ENCODE data around the gene ENO1. TPM values are rescaled to one million over a fixed set of nuclear protein-coding genes. Genes with fewer than 3 reads are reported as not detected.

ENO1 gene
- total and polyA plus RNA-seq, 2 experiments from 2014 or later, result 3,076 to 4,945 TPM

GRCh38 chr1:8915446-8915845 is 37.0 kb upstream of the ENO1 start:
- Histone ChIP-seq H3K36me3 (no peaks in the 10 kb centered on the region), H3K4me3 (no peak overlapping the region), H3K4me1 (ENCODE audit: low read depth) (no peaks in the 10 kb centered on the region), H3K9me3 (ENCODE audit: low read depth) (no peaks in the 10 kb centered on the region), H3K27me3 (no peaks in the 10 kb centered on the region), H3K27ac (no peak overlapping the region)
- DNase-seq (ENCODE audit: low read depth in 1 of 2, low spot score in 1 of 2), result no peak
- no peak for TF ChIP-seq CTCF (IDR thresholded peaks at IDR 0.05; ENCODE audit: low read depth, low read length)

DNA sequence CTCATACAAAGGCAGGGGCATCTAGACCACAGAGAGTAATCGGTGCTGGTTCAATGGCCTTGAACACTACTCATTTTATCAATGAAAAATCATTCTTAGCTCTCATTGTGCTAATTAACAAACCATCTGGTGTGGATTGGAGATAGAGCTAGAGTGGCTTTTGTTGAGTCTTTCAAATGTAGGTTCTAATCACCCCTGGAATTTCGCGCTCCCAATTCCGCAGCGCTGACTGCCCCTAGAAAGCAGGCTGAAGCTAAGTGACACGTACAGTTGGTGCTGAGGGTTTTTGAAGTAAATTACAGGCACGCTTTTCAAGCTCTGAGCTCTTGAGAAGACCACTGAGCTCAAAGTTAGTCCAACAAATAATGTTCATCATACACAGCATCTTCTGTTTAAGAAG is 36.0 kb upstream of the ENO1 start:
- DNase-seq (ENCODE audit: low read depth in 1 of 2, low spot score in 1 of 2), result no peak
- no peaks in the 10 kb centered on the region for H3K27me3 ChIP-seq
- no peak for TF ChIP-seq CTCF (IDR thresholded peaks at IDR 0.05; ENCODE audit: low read depth, low read length)
- no peak overlapping the region for H3K4me3 ChIP-seq
- H3K27ac ChIP-seq, result no peak overlapping the region
- no peaks in the 10 kb centered on the region for H3K9me3 ChIP-seq (ENCODE audit: low read depth)
- H3K36me3 ChIP-seq, result no peaks in the 10 kb centered on the region
- H3K4me1 ChIP-seq (ENCODE audit: low read depth), result no peaks in the 10 kb centered on the region

GRCh38 chr1:8913457-8913856 is 35.0 kb upstream of the ENO1 start:
- Histone ChIP-seq H3K27ac (no peak overlapping the region), H3K4me3 (no peak overlapping the region), H3K27me3 (no peaks in the 10 kb centered on the region), H3K9me3 (ENCODE audit: low read depth) (no peaks in the 10 kb centered on the region), H3K36me3 (no peaks in the 10 kb centered on the region), H3K4me1 (ENCODE audit: low read depth) (no peaks in the 10 kb centered on the region)
- TF ChIP-seq CTCF (IDR thresholded peaks at IDR 0.05; ENCODE audit: low read depth, low read length), result no peak
- no peak for DNase-seq (ENCODE audit: low read depth in 1 of 2, low spot score in 1 of 2)

DNA sequence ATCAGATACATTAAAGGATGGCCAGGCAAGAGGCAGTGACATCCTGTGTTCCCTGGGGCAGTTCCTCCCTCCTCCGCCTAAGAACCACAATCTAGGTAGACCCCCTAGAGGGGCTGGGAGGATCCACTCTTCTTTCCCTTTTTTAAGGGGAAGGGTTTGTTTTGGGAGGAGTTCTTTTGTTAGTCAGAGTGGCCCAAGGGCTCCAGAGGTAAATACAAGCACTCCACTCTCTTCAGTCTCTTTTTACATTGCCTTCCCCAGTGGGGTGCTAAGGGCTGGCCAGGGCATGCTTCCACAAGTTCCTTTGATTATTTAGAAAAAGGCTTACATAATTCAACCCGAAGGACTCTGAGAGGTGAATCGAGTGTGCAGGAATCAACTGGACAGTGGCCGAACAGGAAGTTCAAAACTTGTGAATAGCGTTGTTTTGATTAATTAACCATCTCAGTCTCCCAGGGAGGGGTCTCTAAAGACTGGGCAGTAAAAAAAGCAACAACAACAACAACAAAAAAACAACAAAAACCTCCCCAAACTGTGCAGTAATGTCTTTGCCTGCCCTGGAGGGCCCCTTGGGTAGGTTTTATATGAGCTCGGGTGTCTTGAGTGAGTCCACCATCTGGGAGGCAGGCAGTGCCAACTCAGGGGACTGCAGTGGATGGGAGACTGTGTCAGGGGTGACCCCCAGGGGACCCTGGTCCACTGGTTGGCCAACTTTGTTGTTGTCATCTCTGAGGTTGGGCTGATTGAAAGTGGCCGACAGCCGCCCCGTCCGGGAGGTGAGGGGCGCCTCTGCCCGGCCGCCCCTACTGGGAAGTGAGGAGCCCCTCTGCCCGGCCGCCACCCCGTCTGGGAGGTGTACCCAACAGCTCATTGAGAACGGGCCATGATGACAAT is 33.2 kb upstream of the ENO1 start:
- Histone ChIP-seq H3K27ac (no peak overlapping the region), H3K9me3 (ENCODE audit: low read depth) (no peaks in the 10 kb centered on the region), H3K4me3 (no peak overlapping the region), H3K27me3 (no peaks in the 10 kb centered on the region), H3K4me1 (ENCODE audit: low read depth) (no peaks in the 10 kb centered on the region), H3K36me3 (no peaks in the 10 kb centered on the region)
- TF ChIP-seq CTCF (IDR thresholded peaks at IDR 0.05; ENCODE audit: low read depth, low read length), result no peak
- no peak for DNase-seq (ENCODE audit: low read depth in 1 of 2, low spot score in 1 of 2)

- no peak overlapping the region for H3K27ac ChIP-seq
- H3K27me3 ChIP-seq, result no peaks in the 10 kb centered on the region
- H3K9me3 ChIP-seq (ENCODE audit: low read depth), result no peaks in the 10 kb centered on the region
- H3K4me1 ChIP-seq (ENCODE audit: low read depth), result no peaks in the 10 kb centered on the region
- DNase-seq (ENCODE audit: low read depth in 1 of 2, low spot score in 1 of 2), result no peak
- no peak for TF ChIP-seq CTCF (IDR thresholded peaks at IDR 0.05; ENCODE audit: low read depth, low read length)
- H3K4me3 ChIP-seq, result no peak overlapping the region
- H3K36me3 ChIP-seq, result no peaks in the 10 kb centered on the region
Observed at GRCh38 chr1:8910914-8911313, 32.4 kb upstream of the ENO1 start.
